ENCODE measurements around the gene XRN1.
"Not testable (repeated sequence)": the region's sequence is repeated elsewhere in the genome, so short reads cannot be mapped to it uniquely, and the experiment has no call there.

The XRN1 gene

DNA sequence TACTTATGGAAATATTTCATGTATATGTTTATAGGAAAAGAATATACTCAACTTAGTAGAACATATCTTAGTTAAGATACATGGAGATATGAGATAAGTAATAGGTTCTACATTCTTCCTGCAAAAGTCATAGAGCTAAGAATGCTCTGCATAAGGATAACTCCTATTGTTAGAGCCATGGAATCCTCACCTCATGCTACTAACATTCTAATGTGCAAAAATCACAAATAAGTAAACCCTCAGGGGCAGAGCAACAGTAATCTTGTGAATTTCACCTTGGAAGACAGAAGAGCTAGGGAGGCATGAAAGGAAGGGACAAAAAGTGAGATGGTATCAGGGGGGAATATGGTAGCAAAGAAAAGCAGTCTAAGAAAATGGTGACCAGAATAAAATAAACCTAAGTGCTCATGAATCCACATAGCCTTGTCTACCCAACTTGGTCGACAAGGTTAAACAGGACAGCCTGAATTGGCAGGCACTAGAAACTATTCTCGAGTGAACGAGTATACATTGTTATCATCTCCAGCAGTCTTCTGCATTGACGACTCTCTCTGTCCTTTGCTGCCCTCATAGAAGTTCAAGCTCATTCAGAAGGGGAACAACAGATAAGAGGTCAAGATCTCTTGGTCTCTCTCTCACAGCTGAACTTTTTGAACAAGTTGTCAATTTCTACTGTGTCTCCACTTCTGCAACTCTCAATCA lies 52.8 kb downstream of the XRN1 start:
- TF ChIP-seq, protein P1, sequence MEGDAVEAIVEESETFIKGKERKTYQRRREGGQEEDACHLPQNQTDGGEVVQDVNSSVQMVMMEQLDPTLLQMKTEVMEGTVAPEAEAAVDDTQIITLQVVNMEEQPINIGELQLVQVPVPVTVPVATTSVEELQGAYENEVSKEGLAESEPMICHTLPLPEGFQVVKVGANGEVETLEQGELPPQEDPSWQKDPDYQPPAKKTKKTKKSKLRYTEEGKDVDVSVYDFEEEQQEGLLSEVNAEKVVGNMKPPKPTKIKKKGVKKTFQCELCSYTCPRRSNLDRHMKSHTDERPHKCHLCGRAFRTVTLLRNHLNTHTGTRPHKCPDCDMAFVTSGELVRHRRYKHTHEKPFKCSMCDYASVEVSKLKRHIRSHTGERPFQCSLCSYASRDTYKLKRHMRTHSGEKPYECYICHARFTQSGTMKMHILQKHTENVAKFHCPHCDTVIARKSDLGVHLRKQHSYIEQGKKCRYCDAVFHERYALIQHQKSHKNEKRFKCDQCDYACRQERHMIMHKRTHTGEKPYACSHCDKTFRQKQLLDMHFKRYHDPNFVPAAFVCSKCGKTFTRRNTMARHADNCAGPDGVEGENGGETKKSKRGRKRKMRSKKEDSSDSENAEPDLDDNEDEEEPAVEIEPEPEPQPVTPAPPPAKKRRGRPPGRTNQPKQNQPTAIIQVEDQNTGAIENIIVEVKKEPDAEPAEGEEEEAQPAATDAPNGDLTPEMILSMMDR (IDR thresholded peaks at IDR 0.05; ENCODE audit: control insufficient read depth, insufficient read depth, low read depth, low read length, missing control alignments) = no peak
- no peak for DNase-seq (ENCODE audit: low read depth)
- no peak overlapping the region for H3K4me3 ChIP-seq (ENCODE audit: control insufficient read depth, low read depth, low read length)

DNA sequence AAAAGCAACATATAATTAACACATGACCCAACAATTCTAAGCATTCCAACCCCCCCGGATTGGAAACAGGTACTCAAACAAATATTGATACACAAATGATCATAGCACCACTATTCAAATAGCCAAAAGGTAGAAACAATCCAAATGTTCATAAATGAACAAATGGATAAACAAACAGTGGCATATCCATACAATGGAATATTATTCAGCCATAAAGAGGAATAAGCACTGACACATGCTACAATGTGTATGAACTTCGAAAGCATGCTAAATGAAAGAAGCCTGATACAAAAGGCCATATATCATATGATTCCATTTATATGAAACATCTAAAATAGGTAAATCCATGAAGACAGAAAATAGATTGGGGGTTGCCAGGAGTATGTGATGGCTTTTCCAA lies 62.8 kb downstream of the XRN1 start:
- TF ChIP-seq, protein P1 (IDR thresholded peaks at IDR 0.05; ENCODE audit: control insufficient read depth, insufficient read depth, low read depth, low read length, missing control alignments) = no peak
- no peak for DNase-seq (ENCODE audit: low read depth)
- H3K4me3 ChIP-seq (ENCODE audit: control insufficient read depth, low read depth, low read length) = no peak overlapping the region

DNA sequence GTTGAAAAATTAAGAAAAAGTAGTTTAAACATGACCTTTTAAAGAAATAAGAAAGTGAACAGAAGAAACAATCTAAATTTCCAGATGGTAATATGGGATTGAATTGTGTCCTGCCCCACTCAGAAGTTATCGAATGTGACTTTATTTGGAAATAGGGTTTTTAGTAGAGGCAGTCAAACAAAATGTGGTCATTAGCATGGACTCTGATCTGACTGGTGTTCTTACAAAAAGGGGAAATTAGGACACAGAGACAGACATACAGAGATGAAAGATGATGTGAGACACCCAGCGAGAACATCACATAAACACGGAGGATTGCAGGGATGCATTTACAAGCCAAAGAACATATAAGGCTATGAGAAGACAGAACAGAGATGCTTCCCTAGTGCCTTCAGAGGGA lies 73.2 kb downstream of the XRN1 start:
- no peak for DNase-seq (ENCODE audit: low read depth)
- TF ChIP-seq, protein P1 (IDR thresholded peaks at IDR 0.05; ENCODE audit: control insufficient read depth, insufficient read depth, low read depth, low read length, missing control alignments) = no peak
- no peak overlapping the region for H3K4me3 ChIP-seq (ENCODE audit: control insufficient read depth, low read depth, low read length)

DNA sequence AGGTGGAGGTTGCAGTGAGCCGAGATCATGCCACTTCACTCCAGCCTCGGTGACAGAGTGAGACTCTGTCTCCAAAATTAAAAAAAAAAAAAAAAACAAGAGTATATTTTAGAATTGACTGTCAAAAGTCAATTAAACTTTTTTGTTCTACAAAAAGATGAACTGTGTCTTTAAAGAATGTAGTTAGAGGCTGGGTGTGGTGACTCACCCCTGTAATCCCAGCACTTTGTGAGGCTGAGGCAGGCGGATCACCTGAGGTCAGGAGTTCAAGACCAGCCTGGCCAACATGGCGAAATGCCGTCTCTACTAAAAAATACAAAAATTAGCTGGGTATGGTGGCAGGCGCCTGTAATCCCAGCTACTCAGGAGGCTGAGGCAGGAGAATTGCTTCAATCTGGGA lies 78.3 kb downstream of the XRN1 start:
- not testable (repeated sequence) for H3K4me3 ChIP-seq (ENCODE audit: control insufficient read depth, low read depth, low read length); DNase-seq (ENCODE audit: low read depth)

DNA sequence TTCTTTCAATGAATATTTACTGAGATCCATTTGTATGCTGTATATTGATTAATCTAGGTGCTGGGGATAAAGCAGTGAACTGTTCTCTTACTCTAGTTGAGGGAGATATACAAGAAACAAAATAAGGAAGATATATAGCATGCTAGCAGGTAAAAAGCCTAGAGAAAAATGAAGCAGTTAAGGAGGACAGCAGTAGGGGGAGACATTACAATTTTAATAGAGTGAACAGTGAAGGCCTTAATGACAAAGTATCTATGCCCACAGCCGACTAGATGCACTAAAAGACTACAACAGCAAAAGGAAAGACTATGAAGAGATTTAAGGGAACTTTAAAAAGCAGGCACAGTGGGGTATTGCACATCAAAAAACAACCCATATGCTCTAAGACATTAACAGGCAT lies 81.4 kb downstream of the XRN1 start:
- TF ChIP-seq, protein P1 (IDR thresholded peaks at IDR 0.05; ENCODE audit: control insufficient read depth, insufficient read depth, low read depth, low read length, missing control alignments) = no peak
- DNase-seq (ENCODE audit: low read depth) = no peak
- H3K4me3 ChIP-seq (ENCODE audit: control insufficient read depth, low read depth, low read length) = no peak overlapping the region

DNA sequence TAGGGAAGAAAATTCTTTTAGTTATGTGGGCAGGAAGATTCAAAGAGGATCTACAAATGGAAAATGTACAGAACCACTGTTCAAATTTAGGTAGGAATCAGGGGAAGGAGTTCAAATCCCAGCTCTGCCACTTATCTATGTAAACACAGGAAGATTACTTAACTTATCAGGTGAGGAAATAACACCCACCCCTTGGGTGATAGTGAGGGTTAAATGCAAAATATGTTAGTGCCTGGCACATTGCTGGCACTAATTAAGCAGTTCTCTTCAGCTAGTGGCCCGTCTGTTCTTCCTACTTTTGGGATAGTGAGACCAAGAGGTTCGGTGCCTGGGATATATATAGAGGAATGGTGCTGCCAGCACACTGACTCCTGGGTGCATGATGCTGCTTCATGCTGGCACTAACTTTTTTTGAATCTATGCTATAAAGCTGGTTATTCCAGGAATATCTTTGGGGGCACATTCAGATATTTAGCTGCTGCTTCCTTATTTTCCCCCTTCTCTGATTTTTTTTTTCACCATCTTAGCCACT lies 83.8 kb downstream of the XRN1 start:
- DNase-seq (ENCODE audit: low read depth) = no peak
- H3K4me3 ChIP-seq (ENCODE audit: control insufficient read depth, low read depth, low read length) = no peak overlapping the region
- TF ChIP-seq, protein P1 (IDR thresholded peaks at IDR 0.05; ENCODE audit: control insufficient read depth, insufficient read depth, low read depth, low read length, missing control alignments) = no peak

DNA sequence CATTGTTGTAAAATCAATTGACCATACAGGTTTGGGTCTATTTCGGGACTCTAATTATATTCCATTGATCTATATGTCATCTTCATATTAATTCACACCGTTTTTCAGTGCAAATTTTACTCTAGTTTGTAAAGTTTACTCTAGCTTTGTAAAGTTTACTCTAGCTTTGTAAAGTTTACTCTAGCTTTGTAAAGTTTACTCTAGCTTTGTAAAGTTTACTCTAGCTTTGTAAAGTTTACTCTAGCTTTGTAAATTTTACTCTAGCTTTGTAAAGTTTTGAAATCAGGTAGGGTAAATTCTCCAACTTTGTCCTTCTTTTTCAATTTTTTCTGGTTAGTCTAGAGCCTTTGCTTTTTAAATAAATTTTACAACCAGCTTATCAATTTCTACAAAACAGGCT lies 84.4 kb downstream of the XRN1 start:
- H3K4me3 ChIP-seq (ENCODE audit: control insufficient read depth, low read depth, low read length); DNase-seq (ENCODE audit: low read depth): not testable (repeated sequence)

DNA sequence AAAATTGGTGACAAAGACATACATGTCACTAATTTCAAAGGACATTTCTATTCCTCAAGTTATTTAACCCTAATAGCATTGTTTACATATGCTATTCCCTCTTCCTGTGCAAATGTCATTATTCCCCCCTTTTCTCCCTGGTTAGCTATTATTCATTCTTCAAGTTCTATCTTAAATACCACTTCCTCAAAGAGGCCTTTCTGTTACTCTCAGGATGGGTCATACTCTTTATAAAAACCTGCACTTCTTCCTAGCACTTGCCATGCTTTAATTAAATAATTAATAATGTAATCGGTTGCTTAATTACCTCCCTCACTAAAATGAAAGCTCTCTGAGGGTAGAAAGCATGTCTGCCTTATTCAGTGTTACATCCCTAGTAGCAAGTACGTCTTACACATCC lies 88.5 kb downstream of the XRN1 start:
- H3K4me3 ChIP-seq (ENCODE audit: control insufficient read depth, low read depth, low read length) = no peak overlapping the region
- DNase-seq (ENCODE audit: low read depth) = no peak
- TF ChIP-seq, protein P1 (IDR thresholded peaks at IDR 0.05; ENCODE audit: control insufficient read depth, insufficient read depth, low read depth, low read length, missing control alignments) = no peak
